SK-N-SH (cell line): ENCODE measurements around the gene DAPK3. TPM values are rescaled to one million over a fixed set of nuclear protein-coding genes. Genes with fewer than 3 reads are reported as not detected.

Experiments
- CTCF ChIA-PET: fragments of 300-600, 350-600 bp; formaldehyde crosslinking; extraction: SDS; loops from one replicate; lab custom pipeline; 2021; lab: Yijun Ruan, JAX
- POLR2A ChIA-PET: fragments of 350-600 bp; sonication (Branson Sonifier 250); formaldehyde crosslinking; extraction: SDS; loops from one replicate; lab custom pipeline; 2020; ENCODE audit warnings: antibody characterized with exemption, inconsistent platforms; lab: Yijun Ruan, JAX
- DNase-seq: peaks from one replicate; pipeline ENCODE4 v3.0.0; 2012
- H2AFZ ChIP-seq: fragments of 200-600 bp; sonication (generic); 2 replicates; pipeline ENCODE4 v1.8.1; 2016; ENCODE audit warnings: antibody characterized with exemption, mild to moderate bottlenecking, low read depth
- H3F3A ChIP-seq: fragments of 200-600 bp; sonication (generic); replicated peaks from 2 replicates; pipeline ENCODE3; 2016; ENCODE audit warnings: antibody characterized with exemption, mild to moderate bottlenecking; ENCODE audit not compliant: insufficient read depth
- H3K27ac ChIP-seq, 2 experiments: fragments of 200-500 bp in 1 of 2; fragments of 200-600 bp in 1 of 2; sonication (Bioruptor generic) in 1 of 2; sonication (generic), shearing (Covaris generic) in 1 of 2; 2 replicates each; pipeline versions ENCODE4 v1.5.1 to v1.6.1; 2014 to 2016; ENCODE audit warnings: low read depth in 2 of 2, inconsistent platforms in 1 of 2, low read length in 1 of 2, mild to moderate bottlenecking in 1 of 2, mixed read lengths in 1 of 2
- H3K27me3 ChIP-seq: fragments of 200-600 bp; sonication (generic), shearing (Covaris generic); 2 replicates; pipeline ENCODE4 v1.6.1; 2016; ENCODE audit warnings: mixed run types; ENCODE audit not compliant: insufficient read depth
- H3K36me3 ChIP-seq, 2 experiments: fragments of 200-500 bp in 1 of 2; fragments of 200-600 bp in 1 of 2; sonication (Bioruptor generic) in 1 of 2; sonication (generic) in 1 of 2; replicated peaks in 1 of 2; 2 replicates each; pipeline versions ENCODE3 to v1.5.1; 2014 to 2016; ENCODE audit warnings: low read length in 1 of 2, mild to moderate bottlenecking in 1 of 2; ENCODE audit not compliant: insufficient read depth in 2 of 2, control insufficient read depth in 1 of 2
- H3K4me1 ChIP-seq, 2 experiments: fragments of 200-500 bp in 1 of 2; fragments of 200-600 bp in 1 of 2; sonication (Bioruptor generic) in 1 of 2; sonication (generic), shearing (Covaris generic) in 1 of 2; 2 replicates each; pipeline versions ENCODE4 v1.5.1 to v1.6.1; 2014 to 2016; ENCODE audit warnings: low read depth in 1 of 2, low read length in 1 of 2, mixed run types in 1 of 2; ENCODE audit not compliant: insufficient read depth in 2 of 2, control insufficient read depth in 1 of 2
- H3K4me2 ChIP-seq: fragments of 200-600 bp; sonication (generic), shearing (Covaris generic); 2 replicates; pipeline ENCODE4 v1.6.1; 2017; ENCODE audit warnings: mixed run types
- H3K4me3 ChIP-seq, 2 experiments: fragments of 200-500 bp in 1 of 2; fragments of 200-600 bp in 1 of 2; sonication (Bioruptor generic) in 1 of 2; sonication (generic), shearing (Covaris generic) in 1 of 2; 2 replicates each; pipeline versions ENCODE4 v1.5.1 to v1.8.1; 2014 to 2016; ENCODE audit warnings: low read depth in 2 of 2, inconsistent platforms in 1 of 2, low read length in 1 of 2, mild to moderate bottlenecking in 1 of 2, mixed read lengths in 1 of 2, moderate library complexity in 1 of 2
- H3K79me2 ChIP-seq: fragments of 200-600 bp; sonication (generic); 2 replicates; pipeline ENCODE4 v1.8.1; 2017; ENCODE audit warnings: mild to moderate bottlenecking; ENCODE audit not compliant: insufficient read depth
- H3K9ac ChIP-seq: fragments of 200-600 bp; sonication (generic); 2 replicates; pipeline ENCODE4 v1.6.1; 2017; ENCODE audit warnings: mixed run types
- H3K9me2 ChIP-seq: fragments of 200-600 bp; sonication (generic); 2 replicates; pipeline ENCODE4 v1.6.1; 2017; ENCODE audit warnings: mixed run types
- H3K9me3 ChIP-seq: fragments of 200-600 bp; sonication (generic); 2 replicates; pipeline ENCODE4 v1.6.1; 2017; ENCODE audit warnings: mixed run types, mild to moderate bottlenecking, moderate library complexity
- H4K20me1 ChIP-seq: fragments of 200-600 bp; sonication (generic); 2 replicates; pipeline ENCODE4 v1.6.1; 2017; ENCODE audit warnings: mild to moderate bottlenecking, mixed run types; ENCODE audit not compliant: insufficient read depth
- ELF1 ChIP-seq: IDR thresholded peaks from 2 replicates; pipeline ENCODE4 v1.4.0; 2012
- FOSL2 ChIP-seq: IDR thresholded peaks from 2 replicates; pipeline ENCODE4 v1.4.0; 2012; ENCODE audit warnings: low read depth, mild to moderate bottlenecking, moderate library complexity, borderline replicate concordance
- GATA2 ChIP-seq: sonication (generic); formaldehyde crosslinking; IDR thresholded peaks from 2 replicates; pipeline ENCODE4 v1.5.0; 2020; ENCODE audit warnings: mild to moderate bottlenecking, missing genetic modification reagents
- JUND ChIP-seq: IDR thresholded peaks from 2 replicates; pipeline ENCODE4 v1.4.0; 2012
- NFIC ChIP-seq: IDR thresholded peaks from 2 replicates; pipeline ENCODE4 v1.4.0; 2012; ENCODE audit warnings: borderline replicate concordance
- NRF1 ChIP-seq: IDR thresholded peaks from 2 replicates; pipeline ENCODE4 v1.6.1; 2012; ENCODE audit warnings: low read depth, mild to moderate bottlenecking, low read length
- POLR2AphosphoS5 ChIP-seq: IDR thresholded peaks from 2 replicates; pipeline ENCODE4 v1.6.1; 2012; ENCODE audit warnings: low read depth, low read length
- RAD21 ChIP-seq: IDR thresholded peaks from 2 replicates; pipeline ENCODE4 v1.6.1; 2012; ENCODE audit warnings: mild to moderate bottlenecking, low read length
- RCOR1 ChIP-seq: fragments of 150-350 bp; IDR thresholded peaks from 2 replicates; pipeline ENCODE4 v1.6.1; 2017; ENCODE audit warnings: antibody characterized with exemption, low read length
- RFX5 ChIP-seq: IDR thresholded peaks from 2 replicates; pipeline ENCODE4 v1.6.1; 2012; ENCODE audit warnings: mild to moderate bottlenecking, improper control_type of control experiment, low read length
- RXRA ChIP-seq: IDR thresholded peaks from 2 replicates; pipeline ENCODE4 v1.4.0; 2012; ENCODE audit warnings: low read depth, mild to moderate bottlenecking, borderline replicate concordance
- SIN3A ChIP-seq: IDR thresholded peaks from 2 replicates; pipeline ENCODE4 v1.6.1; 2012; ENCODE audit warnings: low read depth, mild to moderate bottlenecking, low read length, moderate library complexity, borderline replicate concordance
- WGBS: methylation state at CpG from one replicate; pipeline ENCODE4 v1.1.6; 2017; ENCODE audit warnings: low lambda C conversion rate; 5-methylcytosine and 5-hydroxymethylcytosine counted together
- polyA plus RNA-seq, 3 experiments: library from polyadenylated mRNA; depleted of rRNA; stranded (reverse); fragments of >200 nt; gene quantifications; 2 replicates each; pipeline ENCODE4 v1.2.3, GENCODE V29; 2012
- TF ChIP-seq, protein P1 (sequence below): IDR thresholded peaks from 2 replicates; pipeline ENCODE4 v1.6.1; 2012; ENCODE audit warnings: mild to moderate bottlenecking, low read depth, low read length, moderate library complexity
- TF ChIP-seq, protein P2 (sequence below): fragments of 150-350 bp; IDR thresholded peaks from 2 replicates; pipeline ENCODE4 v1.6.1; 2016; ENCODE audit warnings: mild to moderate bottlenecking, low read depth, low read length
- TF ChIP-seq, protein P3 (sequence below): IDR thresholded peaks from 2 replicates; pipeline ENCODE4 v1.4.0; 2012; ENCODE audit warnings: low read depth, borderline replicate concordance

Gene DAPK3
- polyA plus RNA-seq, 1 of the 3 experiments (the other 2 are of a cell fraction): 142 TPM

DNA sequence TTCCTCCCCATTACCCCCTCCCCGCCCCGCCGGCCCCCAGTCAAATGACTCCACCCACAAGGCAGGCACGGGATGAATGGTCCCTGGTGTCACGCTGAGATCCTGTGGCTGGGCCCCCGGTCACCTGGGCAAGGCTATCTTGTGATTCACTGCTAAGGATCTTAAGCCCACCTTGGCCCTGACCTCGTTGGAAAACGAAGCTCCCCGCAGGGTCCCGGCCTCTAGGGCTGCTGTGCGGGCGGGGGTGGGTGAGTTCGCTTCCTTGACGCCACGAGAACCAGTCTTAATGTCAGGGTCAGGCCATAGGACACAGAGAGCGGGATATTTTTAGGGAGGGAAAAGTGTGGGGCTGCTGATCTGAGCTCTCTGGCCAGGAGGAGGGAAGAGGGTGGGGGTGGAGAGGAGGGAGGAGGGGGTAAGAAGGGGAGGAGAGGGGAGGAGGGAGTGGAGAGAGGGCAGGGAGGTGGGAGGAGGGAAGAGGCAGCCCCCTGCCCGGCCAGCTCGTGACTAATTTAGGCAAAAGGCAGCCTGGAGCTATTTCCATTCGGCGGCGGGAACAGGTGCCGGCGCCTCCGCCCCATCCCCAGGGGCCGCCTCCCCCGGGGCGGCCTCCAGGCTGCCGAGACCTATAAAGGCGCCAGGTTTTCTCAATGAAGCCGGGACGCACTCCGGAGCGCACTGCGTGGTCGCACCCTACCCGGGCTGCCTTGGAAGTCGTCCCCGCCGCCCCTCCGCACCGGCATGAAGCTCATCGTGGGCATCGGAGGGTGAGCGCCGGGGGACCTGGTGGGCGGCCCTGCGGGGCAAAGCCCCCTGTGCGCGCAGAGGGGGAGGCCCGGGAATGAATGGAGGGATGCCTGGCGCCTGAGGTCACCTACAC lies 37.7 kb downstream of the DAPK3 start, which contains the start of gene NMRK2:
Gene NMRK2, plus strand, starts transcription at position 139 of the 880 bp plus-strand sequence. Its CDS starts 603 bp downstream, at position 742.
- H3K27ac ChIP-seq: no peak within 1 kb of the TSS
- H3K9me3 ChIP-seq: no peaks in the 10 kb centered on the region
- no peaks in the 10 kb centered on the region for H3F3A ChIP-seq
- no peak within 1 kb of the TSS for H3K4me3 ChIP-seq
- TF ChIP-seq, protein P1, sequence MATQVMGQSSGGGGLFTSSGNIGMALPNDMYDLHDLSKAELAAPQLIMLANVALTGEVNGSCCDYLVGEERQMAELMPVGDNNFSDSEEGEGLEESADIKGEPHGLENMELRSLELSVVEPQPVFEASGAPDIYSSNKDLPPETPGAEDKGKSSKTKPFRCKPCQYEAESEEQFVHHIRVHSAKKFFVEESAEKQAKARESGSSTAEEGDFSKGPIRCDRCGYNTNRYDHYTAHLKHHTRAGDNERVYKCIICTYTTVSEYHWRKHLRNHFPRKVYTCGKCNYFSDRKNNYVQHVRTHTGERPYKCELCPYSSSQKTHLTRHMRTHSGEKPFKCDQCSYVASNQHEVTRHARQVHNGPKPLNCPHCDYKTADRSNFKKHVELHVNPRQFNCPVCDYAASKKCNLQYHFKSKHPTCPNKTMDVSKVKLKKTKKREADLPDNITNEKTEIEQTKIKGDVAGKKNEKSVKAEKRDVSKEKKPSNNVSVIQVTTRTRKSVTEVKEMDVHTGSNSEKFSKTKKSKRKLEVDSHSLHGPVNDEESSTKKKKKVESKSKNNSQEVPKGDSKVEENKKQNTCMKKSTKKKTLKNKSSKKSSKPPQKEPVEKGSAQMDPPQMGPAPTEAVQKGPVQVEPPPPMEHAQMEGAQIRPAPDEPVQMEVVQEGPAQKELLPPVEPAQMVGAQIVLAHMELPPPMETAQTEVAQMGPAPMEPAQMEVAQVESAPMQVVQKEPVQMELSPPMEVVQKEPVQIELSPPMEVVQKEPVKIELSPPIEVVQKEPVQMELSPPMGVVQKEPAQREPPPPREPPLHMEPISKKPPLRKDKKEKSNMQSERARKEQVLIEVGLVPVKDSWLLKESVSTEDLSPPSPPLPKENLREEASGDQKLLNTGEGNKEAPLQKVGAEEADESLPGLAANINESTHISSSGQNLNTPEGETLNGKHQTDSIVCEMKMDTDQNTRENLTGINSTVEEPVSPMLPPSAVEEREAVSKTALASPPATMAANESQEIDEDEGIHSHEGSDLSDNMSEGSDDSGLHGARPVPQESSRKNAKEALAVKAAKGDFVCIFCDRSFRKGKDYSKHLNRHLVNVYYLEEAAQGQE: no peak
- TF ChIP-seq POLR2AphosphoS5 (no peak), SIN3A (no peak), FOSL2 (no peak), JUND (no peak)
- H3K36me3 ChIP-seq: no peaks in the 10 kb centered on the region
- peak; percentile 65 for DNase-seq
- ChIA-PET POLR2A (interaction anchor here (1.2 kb wide), 1 partner anchor 52 kb away, joined by 3 read pairs; the partner anchor contains the start of gene EEF2), CTCF (interaction anchor here (0.6 to 1.1 kb wide), 3 partner anchors 35 to 72 kb away, joined by 3 to 4 read pairs (median 3); no protein-coding TSS in a partner anchor)
- H3K4me1 ChIP-seq: no peaks in the 10 kb centered on the region
- no peaks in the 10 kb centered on the region for H3K9me2 ChIP-seq
- peaks cover 22% of the 10 kb centered on the region for H3K27me3 ChIP-seq
- H3K9ac ChIP-seq: no peak within 1 kb of the TSS
- no peak within 1 kb of the TSS for H3K4me2 ChIP-seq
- H3K79me2 ChIP-seq: no peaks in the 10 kb centered on the region
- no peaks in the 10 kb centered on the region for H4K20me1 ChIP-seq
- WGBS: 12% methylated on average over 24 of the region's 51 CpGs
- H2AFZ ChIP-seq: no peak within 1 kb of the TSS

DNA sequence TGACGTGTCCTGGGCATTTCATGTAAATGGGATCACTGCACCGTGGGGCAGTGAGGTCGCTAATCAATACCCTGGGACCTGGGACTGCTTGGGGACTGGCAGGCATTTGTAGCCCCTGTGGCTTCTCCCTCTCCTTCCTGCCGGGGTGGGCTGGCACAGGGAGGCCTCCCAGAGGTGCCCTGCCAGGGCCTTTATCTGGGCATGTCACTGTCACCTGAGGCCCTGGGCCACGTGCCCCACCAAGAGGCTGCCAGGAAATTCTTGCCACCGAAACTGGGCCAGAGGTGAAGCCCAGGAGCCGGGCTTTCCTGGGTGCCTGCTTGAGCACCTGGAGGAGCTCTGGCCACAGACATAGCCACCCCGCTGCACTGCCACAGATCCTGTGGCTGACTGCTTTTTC lies 39.9 kb downstream of the DAPK3 start:
- CTCF ChIA-PET: no interaction called here
- Histone ChIP-seq H3K9me2 (no peaks in the 10 kb centered on the region), H3K4me1 (no peaks in the 10 kb centered on the region)

More for the DNA sequence above, 39.9 kb downstream of the DAPK3 start:
- Histone ChIP-seq H3K9ac (no peak overlapping the region), H3K27ac (no peak overlapping the region), H3K4me3 (no peak overlapping the region), H3K27me3 (peaks cover 22% of the 10 kb centered on the region; the same call in 1 of the 2 replicates), H3K9me3 (no peaks in the 10 kb centered on the region), H4K20me1 (no peaks in the 10 kb centered on the region), H3K79me2 (no peaks in the 10 kb centered on the region), H3K4me2 (no peak overlapping the region), H2AFZ (no peak overlapping the region), H3K36me3 (no peaks in the 10 kb centered on the region), H3F3A (no peaks in the 10 kb centered on the region)
- POLR2A ChIA-PET: no interaction called here
- 77% methylated on average over 6 of the region's 8 CpGs for WGBS
- no peak for TF ChIP-seq NFIC
- TF ChIP-seq RFX5: no peak
- TF ChIP-seq SIN3A: no peak
- TF ChIP-seq, protein P2, sequence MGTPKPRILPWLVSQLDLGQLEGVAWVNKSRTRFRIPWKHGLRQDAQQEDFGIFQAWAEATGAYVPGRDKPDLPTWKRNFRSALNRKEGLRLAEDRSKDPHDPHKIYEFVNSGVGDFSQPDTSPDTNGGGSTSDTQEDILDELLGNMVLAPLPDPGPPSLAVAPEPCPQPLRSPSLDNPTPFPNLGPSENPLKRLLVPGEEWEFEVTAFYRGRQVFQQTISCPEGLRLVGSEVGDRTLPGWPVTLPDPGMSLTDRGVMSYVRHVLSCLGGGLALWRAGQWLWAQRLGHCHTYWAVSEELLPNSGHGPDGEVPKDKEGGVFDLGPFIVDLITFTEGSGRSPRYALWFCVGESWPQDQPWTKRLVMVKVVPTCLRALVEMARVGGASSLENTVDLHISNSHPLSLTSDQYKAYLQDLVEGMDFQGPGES: no peak
- TF ChIP-seq ELF1: no peak
- TF ChIP-seq, protein P3, sequence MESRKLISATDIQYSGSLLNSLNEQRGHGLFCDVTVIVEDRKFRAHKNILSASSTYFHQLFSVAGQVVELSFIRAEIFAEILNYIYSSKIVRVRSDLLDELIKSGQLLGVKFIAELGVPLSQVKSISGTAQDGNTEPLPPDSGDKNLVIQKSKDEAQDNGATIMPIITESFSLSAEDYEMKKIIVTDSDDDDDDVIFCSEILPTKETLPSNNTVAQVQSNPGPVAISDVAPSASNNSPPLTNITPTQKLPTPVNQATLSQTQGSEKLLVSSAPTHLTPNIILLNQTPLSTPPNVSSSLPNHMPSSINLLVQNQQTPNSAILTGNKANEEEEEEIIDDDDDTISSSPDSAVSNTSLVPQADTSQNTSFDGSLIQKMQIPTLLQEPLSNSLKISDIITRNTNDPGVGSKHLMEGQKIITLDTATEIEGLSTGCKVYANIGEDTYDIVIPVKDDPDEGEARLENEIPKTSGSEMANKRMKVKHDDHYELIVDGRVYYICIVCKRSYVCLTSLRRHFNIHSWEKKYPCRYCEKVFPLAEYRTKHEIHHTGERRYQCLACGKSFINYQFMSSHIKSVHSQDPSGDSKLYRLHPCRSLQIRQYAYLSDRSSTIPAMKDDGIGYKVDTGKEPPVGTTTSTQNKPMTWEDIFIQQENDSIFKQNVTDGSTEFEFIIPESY: no peak
- TF ChIP-seq RXRA: no peak
- TF ChIP-seq, protein P1: no peak
- TF ChIP-seq GATA2 (CRISPR knock-in tag): no peak
- no peak for TF ChIP-seq RAD21
- no peak for TF ChIP-seq NRF1
- no peak for TF ChIP-seq RCOR1
- peak; percentile 18 for DNase-seq
